ENCODE measurements around the gene CUBN. TPM values are rescaled to one million over a fixed set of nuclear protein-coding genes. Genes with fewer than 3 reads are reported as not detected.

Gene CUBN
- total and polyA plus RNA-seq, 9 of the 15 experiments (the other 6 are each of a cell fraction or from before 2014, with no cell fraction given) = 0.04 to 0.33 (median 0.09) TPM

GRCh38 chr10:17049195-17049594 is 80.4 kb downstream of the CUBN start (continued):
- TF ChIP-seq RAD21 (CRISPR knock-in tag; conservative IDR thresholded peaks at IDR 0.05 in 1 of 2, IDR thresholded peaks at IDR 0.05 in 1 of 2) = no peak
- no peak for TF ChIP-seq ZNF780A (CRISPR knock-in tag; IDR thresholded peaks at IDR 0.05)
- TF ChIP-seq, protein P1, sequence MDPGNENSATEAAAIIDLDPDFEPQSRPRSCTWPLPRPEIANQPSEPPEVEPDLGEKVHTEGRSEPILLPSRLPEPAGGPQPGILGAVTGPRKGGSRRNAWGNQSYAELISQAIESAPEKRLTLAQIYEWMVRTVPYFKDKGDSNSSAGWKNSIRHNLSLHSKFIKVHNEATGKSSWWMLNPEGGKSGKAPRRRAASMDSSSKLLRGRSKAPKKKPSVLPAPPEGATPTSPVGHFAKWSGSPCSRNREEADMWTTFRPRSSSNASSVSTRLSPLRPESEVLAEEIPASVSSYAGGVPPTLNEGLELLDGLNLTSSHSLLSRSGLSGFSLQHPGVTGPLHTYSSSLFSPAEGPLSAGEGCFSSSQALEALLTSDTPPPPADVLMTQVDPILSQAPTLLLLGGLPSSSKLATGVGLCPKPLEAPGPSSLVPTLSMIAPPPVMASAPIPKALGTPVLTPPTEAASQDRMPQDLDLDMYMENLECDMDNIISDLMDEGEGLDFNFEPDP (CRISPR knock-in tag; IDR thresholded peaks at IDR 0.05) = no peak
- peak; percentile 80 for TF ChIP-seq SMARCA4 (IDR thresholded peaks at IDR 0.05)
- TF ChIP-seq PPARD (CRISPR knock-in tag; IDR thresholded peaks at IDR 0.05) = no peak
- TF ChIP-seq, protein P2, sequence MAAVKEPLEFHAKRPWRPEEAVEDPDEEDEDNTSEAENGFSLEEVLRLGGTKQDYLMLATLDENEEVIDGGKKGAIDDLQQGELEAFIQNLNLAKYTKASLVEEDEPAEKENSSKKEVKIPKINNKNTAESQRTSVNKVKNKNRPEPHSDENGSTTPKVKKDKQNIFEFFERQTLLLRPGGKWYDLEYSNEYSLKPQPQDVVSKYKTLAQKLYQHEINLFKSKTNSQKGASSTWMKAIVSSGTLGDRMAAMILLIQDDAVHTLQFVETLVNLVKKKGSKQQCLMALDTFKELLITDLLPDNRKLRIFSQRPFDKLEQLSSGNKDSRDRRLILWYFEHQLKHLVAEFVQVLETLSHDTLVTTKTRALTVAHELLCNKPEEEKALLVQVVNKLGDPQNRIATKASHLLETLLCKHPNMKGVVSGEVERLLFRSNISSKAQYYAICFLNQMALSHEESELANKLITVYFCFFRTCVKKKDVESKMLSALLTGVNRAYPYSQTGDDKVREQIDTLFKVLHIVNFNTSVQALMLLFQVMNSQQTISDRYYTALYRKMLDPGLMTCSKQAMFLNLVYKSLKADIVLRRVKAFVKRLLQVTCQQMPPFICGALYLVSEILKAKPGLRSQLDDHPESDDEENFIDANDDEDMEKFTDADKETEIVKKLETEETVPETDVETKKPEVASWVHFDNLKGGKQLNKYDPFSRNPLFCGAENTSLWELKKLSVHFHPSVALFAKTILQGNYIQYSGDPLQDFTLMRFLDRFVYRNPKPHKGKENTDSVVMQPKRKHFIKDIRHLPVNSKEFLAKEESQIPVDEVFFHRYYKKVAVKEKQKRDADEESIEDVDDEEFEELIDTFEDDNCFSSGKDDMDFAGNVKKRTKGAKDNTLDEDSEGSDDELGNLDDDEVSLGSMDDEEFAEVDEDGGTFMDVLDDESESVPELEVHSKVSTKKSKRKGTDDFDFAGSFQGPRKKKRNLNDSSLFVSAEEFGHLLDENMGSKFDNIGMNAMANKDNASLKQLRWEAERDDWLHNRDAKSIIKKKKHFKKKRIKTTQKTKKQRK (IDR thresholded peaks at IDR 0.05; ENCODE audit: borderline replicate concordance, low read depth, low read length) = no peak
- TF ChIP-seq, protein P3, sequence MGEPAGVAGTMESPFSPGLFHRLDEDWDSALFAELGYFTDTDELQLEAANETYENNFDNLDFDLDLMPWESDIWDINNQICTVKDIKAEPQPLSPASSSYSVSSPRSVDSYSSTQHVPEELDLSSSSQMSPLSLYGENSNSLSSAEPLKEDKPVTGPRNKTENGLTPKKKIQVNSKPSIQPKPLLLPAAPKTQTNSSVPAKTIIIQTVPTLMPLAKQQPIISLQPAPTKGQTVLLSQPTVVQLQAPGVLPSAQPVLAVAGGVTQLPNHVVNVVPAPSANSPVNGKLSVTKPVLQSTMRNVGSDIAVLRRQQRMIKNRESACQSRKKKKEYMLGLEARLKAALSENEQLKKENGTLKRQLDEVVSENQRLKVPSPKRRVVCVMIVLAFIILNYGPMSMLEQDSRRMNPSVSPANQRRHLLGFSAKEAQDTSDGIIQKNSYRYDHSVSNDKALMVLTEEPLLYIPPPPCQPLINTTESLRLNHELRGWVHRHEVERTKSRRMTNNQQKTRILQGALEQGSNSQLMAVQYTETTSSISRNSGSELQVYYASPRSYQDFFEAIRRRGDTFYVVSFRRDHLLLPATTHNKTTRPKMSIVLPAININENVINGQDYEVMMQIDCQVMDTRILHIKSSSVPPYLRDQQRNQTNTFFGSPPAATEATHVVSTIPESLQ (CRISPR knock-in tag; IDR thresholded peaks at IDR 0.05) = no peak
- TF ChIP-seq PHF20 (IDR thresholded peaks at IDR 0.05; ENCODE audit: partially characterized antibody) = no peak
- TF ChIP-seq KAT7 (CRISPR knock-in tag; IDR thresholded peaks at IDR 0.05; ENCODE audit: borderline replicate concordance) = no peak
- no peak for TF ChIP-seq ZNF224 (CRISPR knock-in tag; IDR thresholded peaks at IDR 0.05)
- TF ChIP-seq RBFOX2 (IDR thresholded peaks at IDR 0.05; ENCODE audit: low read depth, low read length) = no peak
- no peak for TF ChIP-seq GABPB2 (CRISPR knock-in tag; conservative IDR thresholded peaks at IDR 0.05)
- TF ChIP-seq FOXA1 (IDR thresholded peaks at IDR 0.05; ENCODE audit: borderline replicate concordance) = no peak
- TF ChIP-seq RBM39 (optimal IDR thresholded peaks at IDR 0.05; ENCODE audit: low read depth, low read length) = no peak
- no peak for TF ChIP-seq SETDB1 (IDR thresholded peaks at IDR 0.05; ENCODE audit: low read length)
- TF ChIP-seq ZSCAN32 (CRISPR knock-in tag; IDR thresholded peaks at IDR 0.05) = no peak
- TF ChIP-seq, protein P4, sequence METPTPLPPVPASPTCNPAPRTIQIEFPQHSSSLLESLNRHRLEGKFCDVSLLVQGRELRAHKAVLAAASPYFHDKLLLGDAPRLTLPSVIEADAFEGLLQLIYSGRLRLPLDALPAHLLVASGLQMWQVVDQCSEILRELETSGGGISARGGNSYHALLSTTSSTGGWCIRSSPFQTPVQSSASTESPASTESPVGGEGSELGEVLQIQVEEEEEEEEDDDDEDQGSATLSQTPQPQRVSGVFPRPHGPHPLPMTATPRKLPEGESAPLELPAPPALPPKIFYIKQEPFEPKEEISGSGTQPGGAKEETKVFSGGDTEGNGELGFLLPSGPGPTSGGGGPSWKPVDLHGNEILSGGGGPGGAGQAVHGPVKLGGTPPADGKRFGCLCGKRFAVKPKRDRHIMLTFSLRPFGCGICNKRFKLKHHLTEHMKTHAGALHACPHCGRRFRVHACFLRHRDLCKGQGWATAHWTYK (CRISPR knock-in tag; IDR thresholded peaks at IDR 0.05) = no peak
- TF ChIP-seq ZNF398 (CRISPR knock-in tag; IDR thresholded peaks at IDR 0.05) = no peak
- no peak for TF ChIP-seq POLR2B (IDR thresholded peaks at IDR 0.05; ENCODE audit: low read depth, partially characterized antibody)

All from K562 (cell line).